NK-92 treated with Interleukin-12 subunit alpha and Interleukin-12 subunit beta, amount 100 ng/mL, for 24 hours (cell line): ENCODE results near the gene ZNF74.

Experiments
- DNase-seq: peaks from one replicate; lab custom pipeline; 2025; lab: John Stamatoyannopoulos, UW

Gene ZNF74

GRCh38 chr22:20432244-20432686 is 38.3 kb downstream of the ZNF74 start:
- DNase-seq = no peak

- no peak for DNase-seq
Observed at GRCh38 chr22:20433191-20433590, 39.2 kb downstream of the ZNF74 start.

GRCh38 chr22:20433686-20434241 is 39.8 kb downstream of the ZNF74 start:
- no peak for DNase-seq

GRCh38 chr22:20434264-20434751 is 40.4 kb downstream of the ZNF74 start:
- DNase-seq = no peak

- no peak for DNase-seq
Observed at GRCh38 chr22:20434773-20435172, 40.8 kb downstream of the ZNF74 start.

GRCh38 chr22:20435436-20436306 is 41.7 kb downstream of the ZNF74 start:
- DNase-seq = no peak

- DNase-seq = no peak
Observed at GRCh38 chr22:20436307-20436767, 42.4 kb downstream of the ZNF74 start.

GRCh38 chr22:20436768-20437612 is 43.0 kb downstream of the ZNF74 start:
- no peak for DNase-seq

GRCh38 chr22:20437613-20438426 is 43.9 kb downstream of the ZNF74 start, which contains the start of gene SCARF2:
TSS of gene SCARF2 (minus strand) at chr22:20437825. CDS start at chr22:20437754, 71 bp downstream.
- no peak for DNase-seq

- no peak for DNase-seq
Observed at GRCh38 chr22:20438427-20438677, 44.4 kb downstream of the ZNF74 start.

- no peak for DNase-seq
Observed at GRCh38 chr22:20438678-20439492, 44.9 kb downstream of the ZNF74 start.

- no peak for DNase-seq
Observed at GRCh38 chr22:20439556-20439927, 45.6 kb downstream of the ZNF74 start.

- no peak for DNase-seq
Observed at GRCh38 chr22:20439928-20440575, 46.1 kb downstream of the ZNF74 start.

- DNase-seq = no peak
Observed at GRCh38 chr22:20440637-20441591, 47.0 kb downstream of the ZNF74 start.

- DNase-seq = no peak
Observed at GRCh38 chr22:20441631-20442484, 47.9 kb downstream of the ZNF74 start.

GRCh38 chr22:20442485-20443284 is 48.7 kb downstream of the ZNF74 start:
- DNase-seq = no peak

- DNase-seq = no peak
Observed at GRCh38 chr22:20444325-20444724, 50.4 kb downstream of the ZNF74 start.
